ENCODE data around the gene GALK1.
A peak's percentile ranks its signal among the peaks of the same experiment; 100 is the strongest.
"Not testable (repeated sequence)": the region's sequence is repeated elsewhere in the genome, so short reads cannot be mapped to it uniquely, and the experiment has no call there.

GALK1 gene

GRCh38 chr17:75763613-75764416 is 1.2 kb downstream of the GALK1 start:
- no peak for DNase-seq (ENCODE audit: low spot score)

DNA sequence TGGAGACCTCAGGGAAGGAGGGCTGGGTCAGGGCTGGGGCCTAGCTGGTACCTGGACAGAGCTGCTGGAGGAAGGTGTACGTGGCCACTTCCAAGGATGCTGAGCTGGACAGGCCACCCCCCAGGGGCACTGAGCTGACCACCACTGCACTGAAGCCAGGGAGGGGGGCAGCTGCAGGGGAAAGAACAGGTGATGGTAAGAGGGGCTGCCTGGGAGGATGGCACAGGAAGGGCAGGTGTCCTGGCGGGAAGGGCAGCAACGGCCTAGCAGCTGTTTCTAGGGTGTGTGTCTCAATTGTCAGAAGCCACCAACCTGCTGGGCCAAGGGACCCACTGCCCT is 1.8 kb downstream of the GALK1 start:
- no peak for DNase-seq (ENCODE audit: low spot score)

- DNase-seq (ENCODE audit: low spot score), result no peak
These were observed 2.3 kb downstream of the GALK1 start for GRCh38 chr17:75762513-75763268.

DNA sequence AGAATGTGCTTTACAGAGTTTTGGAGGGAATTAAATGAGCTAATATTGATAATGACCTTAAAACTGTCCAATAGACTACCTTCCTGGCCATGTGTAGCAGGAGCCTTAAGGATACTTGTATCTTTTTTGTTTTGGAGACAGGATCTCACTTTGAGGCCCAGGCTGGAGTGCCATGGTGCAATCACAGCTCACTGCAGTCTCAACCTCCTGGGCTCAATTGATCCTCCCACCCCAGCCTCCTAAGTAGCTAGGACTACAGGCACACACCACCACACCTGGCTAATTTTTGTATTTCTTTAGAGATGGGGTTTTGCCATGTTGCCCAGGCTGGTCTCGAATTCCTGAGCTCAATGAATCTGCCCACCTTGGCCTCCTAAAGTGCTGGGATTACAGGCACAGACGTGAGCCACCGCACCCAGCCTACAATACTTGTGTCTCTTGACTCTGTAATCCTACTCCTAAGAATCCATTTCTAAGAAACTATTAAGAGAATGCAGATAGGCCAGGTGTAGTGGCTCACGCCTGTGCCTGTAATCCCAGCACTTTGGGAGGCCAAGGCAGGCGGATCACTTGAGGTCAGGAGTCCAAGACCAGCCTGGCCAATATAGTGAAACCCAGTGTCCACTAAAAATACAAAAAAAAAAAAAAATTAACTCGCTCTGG is 4.9 kb downstream of the GALK1 start:
- DNase-seq (ENCODE audit: low spot score), result not testable (repeated sequence)

- DNase-seq (ENCODE audit: low spot score), result no peak
These were observed 5.5 kb downstream of the GALK1 start for GRCh38 chr17:75759457-75759856.

DNA sequence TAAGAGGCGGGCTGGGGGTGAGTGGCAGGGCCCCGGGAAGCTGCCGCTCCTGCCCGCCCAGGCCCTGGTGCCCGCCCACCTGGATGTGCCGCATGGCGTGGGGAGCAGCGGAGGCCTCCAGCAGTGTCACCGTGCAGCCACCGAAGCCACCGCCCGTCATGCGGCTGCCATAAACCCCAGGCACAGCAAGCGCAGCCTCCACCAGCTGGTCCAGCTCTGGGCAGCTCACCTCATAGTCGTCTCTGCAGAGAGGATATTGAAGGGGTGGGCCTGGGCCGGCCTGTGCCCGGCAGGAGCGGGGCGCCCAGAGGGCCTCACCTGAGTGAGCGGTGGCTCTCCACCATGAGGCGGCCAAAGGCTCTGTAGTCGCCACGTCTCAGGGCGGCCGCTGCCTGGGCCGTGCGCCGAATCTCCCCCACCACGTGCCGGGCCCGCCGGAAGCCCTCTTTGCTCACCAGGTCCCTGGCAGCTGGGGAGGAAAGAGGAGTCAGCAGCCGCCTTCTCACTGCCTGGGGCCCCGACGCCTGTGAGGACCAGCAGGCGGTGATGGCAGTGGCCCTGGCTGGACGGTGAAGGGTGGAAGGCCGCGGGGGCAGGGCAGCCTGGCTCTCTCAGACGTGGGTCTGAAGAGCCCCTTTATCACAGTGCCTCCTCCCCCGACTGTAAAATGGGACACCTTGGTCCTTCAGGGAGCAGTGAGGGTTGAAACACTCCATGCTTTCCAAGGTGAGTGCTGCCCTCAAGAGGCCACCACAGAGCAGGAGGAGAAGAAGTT is 6.7 kb downstream of the GALK1 start:
- DNase-seq (ENCODE audit: low spot score), result no peak

- DNase-seq (ENCODE audit: low spot score), result no peak
These were observed 7.8 kb downstream of the GALK1 start for GRCh38 chr17:75757086-75757681.

DNA sequence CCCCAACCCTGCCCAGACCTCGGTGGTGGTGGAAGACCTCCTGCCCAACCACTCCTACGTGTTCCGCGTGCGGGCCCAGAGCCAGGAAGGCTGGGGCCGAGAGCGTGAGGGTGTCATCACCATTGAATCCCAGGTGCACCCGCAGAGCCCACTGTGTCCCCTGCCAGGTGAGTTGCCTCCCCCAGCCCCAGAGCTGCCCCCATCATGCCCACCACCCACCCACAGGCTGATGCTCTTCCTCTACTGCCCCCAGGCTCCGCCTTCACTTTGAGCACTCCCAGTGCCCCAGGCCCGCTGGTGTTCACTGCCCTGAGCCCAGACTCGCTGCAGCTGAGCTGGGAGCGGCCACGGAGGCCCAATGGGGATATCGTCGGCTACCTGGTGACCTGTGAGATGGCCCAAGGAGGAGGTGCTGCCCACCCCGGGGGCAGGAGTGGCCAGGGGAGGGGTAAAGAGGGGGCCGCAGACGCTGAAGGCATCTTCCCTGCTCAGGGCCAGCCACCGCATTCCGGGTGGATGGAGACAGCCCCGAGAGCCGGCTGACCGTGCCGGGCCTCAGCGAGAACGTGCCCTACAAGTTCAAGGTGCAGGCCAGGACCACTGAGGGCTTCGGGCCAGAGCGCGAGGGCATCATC is 8.4 kb downstream of the GALK1 start:
- DNase-seq (ENCODE audit: low spot score), result no peak

- DNase-seq (ENCODE audit: low spot score), result no peak
These were observed 9.0 kb downstream of the GALK1 start for GRCh38 chr17:75755990-75756389.

DNA sequence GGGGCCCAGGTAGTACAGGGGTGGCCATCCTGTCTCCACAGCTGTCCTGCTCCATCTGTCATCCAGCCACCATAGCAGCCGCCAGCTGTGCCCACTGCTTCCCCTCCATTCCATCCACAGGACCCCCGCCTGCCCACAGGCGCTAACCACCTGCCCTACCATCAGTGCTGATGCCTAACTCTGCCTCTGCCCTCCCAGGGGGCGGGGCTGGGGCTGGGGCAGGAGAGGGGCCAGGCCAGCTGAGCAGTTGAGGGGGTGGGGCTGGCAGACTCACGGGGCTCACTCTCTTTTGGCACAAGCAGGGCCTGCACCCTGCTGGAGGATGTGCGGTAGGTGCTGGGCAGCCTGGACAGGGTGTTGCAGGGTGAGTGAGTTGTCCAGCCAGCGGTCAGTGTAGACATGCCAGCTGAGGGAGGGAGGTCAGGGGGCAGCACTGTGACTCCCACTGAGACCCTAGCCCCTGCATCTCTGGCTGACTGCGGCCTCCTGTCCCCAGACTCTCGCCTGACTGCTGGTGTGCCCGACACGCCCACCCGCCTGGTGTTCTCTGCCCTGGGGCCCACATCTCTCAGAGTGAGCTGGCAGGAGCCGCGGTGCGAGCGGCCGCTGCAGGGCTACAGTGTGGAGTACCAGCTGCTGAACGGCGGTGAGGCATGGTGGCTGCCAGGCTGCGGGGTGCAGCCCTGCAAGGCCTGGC is 9.6 kb downstream of the GALK1 start:
- no peak for DNase-seq (ENCODE audit: low spot score)

GRCh38 chr17:75754378-75755204 is 10.4 kb downstream of the GALK1 start:
- no peak for DNase-seq (ENCODE audit: low spot score)

- DNase-seq (ENCODE audit: low spot score), result peak; percentile 66
These were observed 11.2 kb downstream of the GALK1 start for GRCh38 chr17:75753514-75754377.

DNA sequence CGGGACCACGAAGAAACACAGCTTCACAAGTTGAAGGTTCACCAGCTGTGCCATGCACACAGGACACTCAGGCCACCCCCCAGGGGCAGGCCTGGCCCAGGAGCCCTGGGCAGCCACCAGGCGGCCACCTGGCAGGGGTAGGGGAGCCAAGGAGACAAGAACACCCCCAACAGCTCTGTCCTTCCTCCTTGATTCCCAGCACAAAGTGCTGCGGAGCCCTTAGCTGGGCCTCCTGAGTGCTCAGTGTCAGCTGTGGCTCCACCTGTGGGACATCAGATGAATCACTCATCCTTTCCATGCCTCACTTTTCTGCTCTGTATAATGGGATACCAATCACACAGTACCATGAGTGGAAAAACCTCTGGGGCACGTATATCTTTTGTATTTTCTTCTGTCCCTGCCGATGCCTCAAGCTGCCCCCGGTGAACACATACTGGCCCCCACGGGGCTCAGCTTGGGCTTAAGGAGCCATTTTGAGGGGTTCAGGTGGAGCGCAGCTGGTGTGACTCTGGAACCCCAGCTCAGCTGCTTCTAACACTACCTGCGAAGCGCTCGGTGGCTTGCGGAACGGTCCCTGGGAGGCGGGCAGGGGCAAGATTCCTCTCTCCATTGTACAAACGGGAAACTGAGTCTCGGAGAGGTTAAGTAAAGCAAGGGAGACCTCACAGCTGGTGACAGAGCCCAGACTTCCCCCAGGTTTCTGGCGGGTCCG is 12.0 kb downstream of the GALK1 start:
- DNase-seq (ENCODE audit: low spot score), result no peak

GRCh38 chr17:75752405-75752709 is 12.6 kb downstream of the GALK1 start:
- no peak for DNase-seq (ENCODE audit: low spot score)

GRCh38 chr17:75751676-75752404 is 13.2 kb downstream of the GALK1 start:
- DNase-seq (ENCODE audit: low spot score), result no peak

- no peak for DNase-seq (ENCODE audit: low spot score)
These were observed 14.2 kb downstream of the GALK1 start for GRCh38 chr17:75750661-75751423.
